WTC11 (cell line): ENCODE measurements around the gene KRABD2.

Source experiments
- ATAC-seq: fragments of 200-7000 bp; cut with Tn5 transposase; 2 replicates; pipeline ENCODE4 v1.10.0; 2021; ENCODE audit warnings: mild to moderate bottlenecking, moderate library complexity
- CTCF ChIA-PET: fragments of 300-600 bp; sonication (Branson Sonifier 250); formaldehyde crosslinking; loops from one replicate; lab custom pipeline; 2021; ENCODE audit warnings: antibody characterized with exemption; lab: Charles Lee
- POLR2A ChIA-PET: fragments of 350-600 bp; sonication (Branson Sonifier 250); formaldehyde crosslinking; loops from one replicate; lab custom pipeline; 2021; ENCODE audit warnings: antibody characterized with exemption; lab: Charles Lee
- DNase-seq: peaks from one replicate; pipeline ENCODE4 v3.0.0; 2021; ENCODE audit warnings: low spot score
- H3K27ac Mint-ChIP-seq: 2 replicates; pipeline ENCODE4 v1.8.0; 2021; ENCODE audit warnings: mixed read lengths
- H3K27me3 Mint-ChIP-seq: 2 replicates; pipeline ENCODE4 v1.8.0; 2021; ENCODE audit warnings: low read depth, mild to moderate bottlenecking, moderate library complexity, mixed read lengths
- H3K36me3 Mint-ChIP-seq: 2 replicates; pipeline ENCODE4 v1.8.0; 2021; ENCODE audit warnings: mixed read lengths
- H3K4me1 Mint-ChIP-seq: 2 replicates; pipeline ENCODE4 v1.8.0; 2022; ENCODE audit warnings: mixed read lengths
- H3K4me3 Mint-ChIP-seq: 2 replicates; pipeline ENCODE4 v1.8.0; 2021; ENCODE audit warnings: mild to moderate bottlenecking, moderate library complexity, mixed read lengths
- H3K9me3 Mint-ChIP-seq: 2 replicates; pipeline ENCODE4 v1.8.0; 2021; ENCODE audit warnings: mixed read lengths
- AR ChIP-seq: fragments of 250-450 bp; sonication (Bioruptor Pico); IDR thresholded peaks from 2 replicates; pipeline ENCODE4 v1.9.0; 2021; ENCODE audit warnings: mild to moderate bottlenecking
- ATF3 ChIP-seq: sonication (generic); formaldehyde crosslinking; conservative IDR thresholded peaks from 2 replicates; pipeline ENCODE4 v1.8.1; 2022; ENCODE audit warnings: mild to moderate bottlenecking, missing genetic modification reagents
- CDX4 ChIP-seq: fragments of 250-450 bp; sonication (Bioruptor Pico); IDR thresholded peaks from 2 replicates; pipeline ENCODE4 v1.9.0; 2021; ENCODE audit warnings: moderate library complexity, mild to moderate bottlenecking, inconsistent platforms, borderline replicate concordance
- CREM ChIP-seq: sonication (generic); formaldehyde crosslinking; IDR thresholded peaks from 2 replicates; pipeline ENCODE4 v1.8.1; 2022; ENCODE audit warnings: mild to moderate bottlenecking, missing genetic modification reagents, moderate library complexity
- EMX1 ChIP-seq: fragments of 250-450 bp; sonication (Bioruptor Pico); IDR thresholded peaks from 2 replicates; pipeline ENCODE4 v1.8.0; 2021; ENCODE audit warnings: mild to moderate bottlenecking
- IRF2 ChIP-seq: sonication (generic); formaldehyde crosslinking; IDR thresholded peaks from 2 replicates; pipeline ENCODE4 v1.8.0; 2022; ENCODE audit warnings: low read depth, missing genetic modification reagents, borderline replicate concordance
- MYBL2 ChIP-seq: sonication (generic); formaldehyde crosslinking; IDR thresholded peaks from 2 replicates; pipeline ENCODE4 v1.8.1; 2023; ENCODE audit warnings: mild to moderate bottlenecking, moderate library complexity, missing genetic modification reagents
- NFATC4 ChIP-seq: fragments of 250-450 bp; sonication (Bioruptor Pico); IDR thresholded peaks from 2 replicates; pipeline ENCODE4 v1.9.0; 2021; ENCODE audit warnings: mild to moderate bottlenecking
- NR2C2 ChIP-seq: sonication (generic); formaldehyde crosslinking; IDR thresholded peaks from 2 replicates; pipeline ENCODE4 v1.8.0; 2022; ENCODE audit warnings: mild to moderate bottlenecking, missing genetic modification reagents
- OVOL2 ChIP-seq: fragments of 250-450 bp; sonication (Bioruptor Pico); IDR thresholded peaks from 2 replicates; pipeline ENCODE4 v1.9.0; 2021; ENCODE audit warnings: mild to moderate bottlenecking, borderline replicate concordance
- USF2 ChIP-seq: sonication (generic); formaldehyde crosslinking; IDR thresholded peaks from 2 replicates; pipeline ENCODE4 v1.8.1; 2023; ENCODE audit warnings: mild to moderate bottlenecking, missing genetic modification reagents, moderate library complexity
- ZBTB21 ChIP-seq: sonication (generic); formaldehyde crosslinking; IDR thresholded peaks from 2 replicates; pipeline ENCODE4 v1.8.1; 2023; ENCODE audit warnings: mild to moderate bottlenecking, missing genetic modification reagents, borderline replicate concordance
- ZBTB43 ChIP-seq: sonication (generic); formaldehyde crosslinking; IDR thresholded peaks from 2 replicates; pipeline ENCODE4 v1.8.1; 2023; ENCODE audit warnings: mild to moderate bottlenecking, missing genetic modification reagents
- ZMAT4 ChIP-seq: fragments of 250-450 bp; sonication (Bioruptor Pico); IDR thresholded peaks from 2 replicates; pipeline ENCODE4 v1.9.0; 2021; ENCODE audit warnings: mild to moderate bottlenecking
- ZNF232 ChIP-seq: sonication (generic); formaldehyde crosslinking; IDR thresholded peaks from 2 replicates; pipeline ENCODE4 v1.8.0; 2022; ENCODE audit warnings: mild to moderate bottlenecking, missing genetic modification reagents
- ZNF281 ChIP-seq: sonication (generic); formaldehyde crosslinking; IDR thresholded peaks from 2 replicates; pipeline ENCODE4 v1.8.0; 2023; ENCODE audit warnings: mild to moderate bottlenecking, missing genetic modification reagents
- ZNF416 ChIP-seq: fragments of 250-450 bp; sonication (Bioruptor Pico); IDR thresholded peaks from 2 replicates; pipeline ENCODE4 v1.9.0; 2021; ENCODE audit warnings: mild to moderate bottlenecking, inconsistent platforms
- ZNF425 ChIP-seq: fragments of 250-450 bp; sonication (Bioruptor Pico); conservative IDR thresholded peaks from 2 replicates; pipeline ENCODE4 v1.9.0; 2021; ENCODE audit warnings: mild to moderate bottlenecking
- ZNF671 ChIP-seq: fragments of 250-450 bp; sonication (Bioruptor Pico); IDR thresholded peaks from 2 replicates; pipeline ENCODE4 v1.8.0; 2021; ENCODE audit warnings: mild to moderate bottlenecking

The KRABD2 gene

GRCh38 chr17:8382880-8383142 lies 6.3 kb upstream of the KRABD2 start:
- Mint-ChIP-seq H3K27ac (peak overlapping the region; percentile 98), H3K9me3 (no peaks in the 10 kb centered on the region), H3K4me1 (peaks cover 48% of the 10 kb centered on the region), H3K36me3 (peaks cover 52% of the 10 kb centered on the region), H3K4me3 (peak overlapping the region; percentile 98), H3K27me3 (no peaks in the 10 kb centered on the region)
- CTCF ChIA-PET: interaction anchor here (0.6 to 2.1 kb wide), 3 partner anchors 27 to 88 kb away, joined by 3 to 27 read pairs (median 5); no protein-coding TSS in a partner anchor
- POLR2A ChIA-PET: no interaction called here
- TF ChIP-seq ZNF281 (no peak), ZNF232 (peak; percentile 70; the same call in 1 of the 2 replicates), ZNF416 (CRISPR knock-in tag) (no peak), ZBTB43 (CRISPR knock-in tag) (no peak), NFATC4 (CRISPR knock-in tag) (peak; percentile 72), ZNF425 (no peak), USF2 (CRISPR knock-in tag) (no peak)
- ATAC-seq: no peak
- no peak for DNase-seq

GRCh38 chr17:8382052-8382879 lies 5.8 kb upstream of the KRABD2 start:
- DNase-seq: no peak
- CTCF ChIA-PET: interaction anchor here (0.6 to 2.1 kb wide), 4 partner anchors 27 to 88 kb away, joined by 3 to 27 read pairs (median 4); no protein-coding TSS in a partner anchor
- H3K27me3 Mint-ChIP-seq: no peaks in the 10 kb centered on the region
- H3K4me1 Mint-ChIP-seq: peaks cover 51% of the 10 kb centered on the region
- no peaks in the 10 kb centered on the region for H3K9me3 Mint-ChIP-seq
- POLR2A ChIA-PET: interaction anchor here (0.6 to 0.7 kb wide), 4 partner anchors 46 to 103 kb away, joined by 3 to 7 read pairs (median 4); partner anchors contain the start of gene SLC25A35
- no peak for ATAC-seq
- H3K4me3 Mint-ChIP-seq: peak overlapping the region; percentile 98
- peak overlapping the region; percentile 98 for H3K27ac Mint-ChIP-seq
- H3K36me3 Mint-ChIP-seq: peaks cover 58% of the 10 kb centered on the region
- peak; percentile 17; the same call in 1 of the 2 replicates for TF ChIP-seq ZMAT4 (CRISPR knock-in tag)
- no peak for TF ChIP-seq ATF3 (CRISPR knock-in tag)
- TF ChIP-seq OVOL2 (CRISPR knock-in tag): no peak
- TF ChIP-seq CREM (CRISPR knock-in tag): no peak
- TF ChIP-seq CDX4: no peak
- TF ChIP-seq AR (CRISPR knock-in tag): 0 out of 2 replicates have a peak, but pooled peaks have one; percentile 17
- TF ChIP-seq IRF2 (CRISPR knock-in tag): no peak
- TF ChIP-seq ZBTB21 (CRISPR knock-in tag): no peak
- peak; percentile 64; the same call in 1 of the 2 replicates for TF ChIP-seq ZNF671
- peak; percentile 83; the same call in 1 of the 2 replicates for TF ChIP-seq EMX1 (CRISPR knock-in tag)
- no peak for TF ChIP-seq NFATC4 (CRISPR knock-in tag)
- TF ChIP-seq NR2C2 (CRISPR knock-in tag): no peak
- no peak for TF ChIP-seq MYBL2 (CRISPR knock-in tag)
